ENCODE data around the gene ATP2A3.
"Not testable (repeated sequence)": the region's sequence is repeated elsewhere in the genome, so short reads cannot be mapped to it uniquely, and the experiment has no call there.

The ATP2A3 gene

DNA sequence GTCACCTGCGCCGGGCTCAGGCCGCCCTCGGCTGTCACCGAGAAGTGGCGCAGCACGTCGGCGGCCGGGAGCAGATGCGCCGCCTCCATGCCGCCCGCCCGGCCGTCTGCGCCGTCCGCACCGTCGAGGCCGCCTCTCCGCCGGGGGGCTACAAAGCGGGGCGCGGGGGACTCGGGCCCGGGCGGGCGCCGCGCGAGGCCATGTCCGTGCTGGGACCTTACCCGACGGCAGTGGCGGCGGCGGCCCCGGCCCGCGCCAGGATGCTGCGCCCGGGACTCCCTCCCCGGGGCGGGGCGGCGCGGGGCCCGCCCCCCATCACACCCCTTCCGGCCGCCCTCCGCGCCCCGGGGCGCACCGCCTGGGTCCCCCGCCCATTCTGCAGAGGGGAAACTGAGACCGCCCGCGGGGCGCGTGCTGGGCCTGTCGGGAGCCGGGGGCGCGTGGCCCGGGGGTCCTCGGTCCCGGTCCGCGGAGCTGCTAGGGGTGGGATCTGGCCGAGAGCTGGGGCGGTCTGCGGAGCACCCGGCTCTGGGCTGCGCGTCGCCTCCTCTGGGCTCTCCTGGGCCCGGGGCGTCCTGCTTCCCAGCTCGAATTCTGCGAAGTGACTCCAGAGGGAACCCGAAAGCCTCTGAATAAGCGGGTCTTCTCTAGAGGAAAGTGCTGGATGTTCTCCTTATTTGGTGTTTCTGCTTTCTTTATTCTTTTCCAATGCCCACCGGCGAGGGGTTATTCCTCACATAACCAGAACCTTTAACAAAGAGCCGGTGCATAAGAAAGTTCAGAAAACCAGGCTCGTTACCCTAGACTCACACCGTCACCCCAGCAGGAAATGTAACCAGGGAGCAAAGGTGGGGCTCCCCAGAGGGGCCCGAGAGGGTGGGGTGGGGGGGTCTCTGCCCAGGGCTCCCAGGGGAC is at the start of gene ATP2A3:
ATP2A3 (minus strand) TSS at position 235 of the 915 bp plus-strand sequence; CDS start at position 89, 146 bp downstream.
- peak; percentile 71 for DNase-seq

GRCh38 chr17:4010754-4011153 is 46.5 kb upstream of the ATP2A3 start:
- no peak for DNase-seq

DNA sequence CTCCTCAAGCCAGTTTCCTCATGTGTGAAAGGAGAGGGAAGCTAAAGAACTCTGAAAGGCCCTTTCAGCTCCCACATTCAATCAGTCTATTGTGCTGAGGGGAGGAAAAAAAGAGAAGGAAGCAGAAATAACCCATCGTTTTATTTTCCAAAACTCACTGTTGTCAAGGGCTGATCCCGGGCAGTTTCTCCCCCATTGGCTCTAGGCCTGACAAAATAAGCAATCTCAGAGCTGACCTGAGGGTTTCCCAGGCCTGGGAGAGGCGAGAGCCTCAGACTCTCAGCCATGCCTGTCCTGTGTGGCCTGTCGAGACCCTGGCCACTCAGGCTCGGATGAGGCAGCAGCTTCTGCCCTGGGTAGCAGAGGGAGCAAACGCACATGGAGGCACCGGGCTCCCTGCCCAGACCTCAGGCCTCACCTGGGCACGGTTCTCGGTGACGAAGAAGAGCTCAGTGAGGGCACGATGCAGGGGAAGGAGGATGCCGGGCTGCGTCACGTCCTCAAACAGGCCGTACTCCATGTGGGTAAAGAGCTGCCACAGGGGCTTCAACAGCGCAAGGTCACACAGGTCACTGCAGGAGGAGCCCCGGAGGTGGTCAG is 45.0 kb upstream of the ATP2A3 start:
- DNase-seq = no peak

- no peak for DNase-seq
Measured at GRCh38 chr17:4008441-4009185, 44.4 kb upstream of the ATP2A3 start.

- DNase-seq = no peak
Measured at GRCh38 chr17:4008082-4008435, 43.8 kb upstream of the ATP2A3 start.

- no peak for DNase-seq
Measured at GRCh38 chr17:4007346-4008081, 43.3 kb upstream of the ATP2A3 start.

- DNase-seq = no peak
Measured at GRCh38 chr17:4006745-4007211, 42.5 kb upstream of the ATP2A3 start.

GRCh38 chr17:4006165-4006589 is 41.9 kb upstream of the ATP2A3 start:
- no peak for DNase-seq

- DNase-seq = no peak
Measured at GRCh38 chr17:4005296-4006164, 41.3 kb upstream of the ATP2A3 start.

DNA sequence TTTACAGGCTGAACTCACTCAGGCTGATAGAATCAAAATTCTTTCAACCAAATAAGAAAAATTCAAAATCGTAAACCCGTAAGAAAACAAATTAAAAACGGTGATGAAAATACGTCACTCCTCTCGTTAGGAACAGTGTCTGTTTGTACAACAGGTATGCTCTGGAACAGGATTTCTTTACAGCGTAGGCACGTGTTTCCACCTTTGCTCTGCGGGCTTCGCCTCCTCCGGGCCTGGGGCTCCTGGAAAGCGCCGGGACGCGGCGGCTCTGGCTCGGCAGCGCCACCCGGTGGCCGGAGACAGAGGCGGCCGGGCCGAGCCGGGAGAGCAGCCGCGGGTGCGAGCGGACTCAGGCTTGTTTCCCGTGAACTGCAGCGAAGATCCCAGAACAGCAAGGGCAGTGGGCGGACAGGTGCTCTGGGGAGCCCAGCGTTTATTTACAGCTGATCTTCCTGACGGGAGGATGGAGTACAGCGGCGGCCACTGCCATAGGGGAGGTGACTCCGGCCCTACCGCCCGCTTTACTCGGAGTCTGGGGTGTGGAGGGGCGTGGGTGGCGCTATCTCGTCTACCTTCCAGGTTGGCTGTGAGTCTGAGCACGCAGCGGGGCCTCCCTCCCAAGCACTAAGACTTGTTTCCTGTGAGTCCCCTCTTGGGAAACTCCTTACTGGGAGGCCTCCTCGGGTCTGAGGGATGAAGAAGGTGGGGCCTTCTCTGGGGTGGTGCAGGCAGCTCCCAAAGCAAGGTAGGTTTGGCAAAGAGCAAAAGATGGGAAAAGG is 40.5 kb upstream of the ATP2A3 start:
- DNase-seq = peak; percentile 74

DNA sequence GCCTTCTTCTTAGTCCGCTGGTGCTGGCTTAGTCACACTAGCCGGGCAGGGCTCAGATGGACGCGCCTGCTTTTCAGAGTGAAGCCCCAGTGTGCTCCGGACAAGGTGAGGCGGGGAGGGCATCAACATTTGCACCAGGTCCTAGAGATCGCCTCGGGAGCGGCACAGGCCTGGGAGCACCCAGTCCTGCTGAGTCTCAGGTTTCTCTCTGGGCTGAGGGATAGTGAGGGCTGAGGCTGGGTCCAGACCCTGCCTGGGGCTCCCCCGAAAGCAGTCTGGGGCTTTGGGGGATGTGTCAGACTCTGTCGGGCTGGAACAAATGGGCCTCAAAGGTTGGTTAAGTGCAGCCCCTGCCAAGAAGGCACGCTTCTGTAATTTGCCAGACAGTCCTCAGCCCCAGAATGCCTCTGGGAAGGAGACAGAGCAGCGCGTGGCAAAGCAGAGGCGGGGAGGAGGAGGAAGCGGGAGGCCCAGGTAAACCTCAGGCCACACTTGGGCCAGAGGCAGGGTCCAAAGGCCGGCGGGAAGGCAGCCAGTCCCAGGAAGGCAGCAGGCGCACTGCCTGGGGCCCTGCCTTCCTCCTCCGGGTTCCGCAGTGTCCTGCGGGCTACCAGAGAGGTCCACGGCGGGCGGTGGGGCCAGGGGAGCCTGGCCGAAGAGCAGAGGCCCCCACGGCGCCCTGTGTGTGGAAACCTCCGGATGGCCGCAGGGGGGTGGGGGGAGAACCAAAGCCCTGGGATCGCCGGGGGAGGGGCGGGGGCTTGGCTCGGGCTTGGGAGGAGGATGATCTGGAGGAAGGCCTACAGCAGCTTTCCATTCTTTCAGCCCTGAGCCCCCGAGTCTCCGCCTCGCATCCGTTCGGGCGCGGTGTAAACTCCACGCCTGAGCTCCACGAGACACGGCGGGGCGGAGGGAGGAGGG is 39.5 kb upstream of the ATP2A3 start:
- no peak for DNase-seq

DNA sequence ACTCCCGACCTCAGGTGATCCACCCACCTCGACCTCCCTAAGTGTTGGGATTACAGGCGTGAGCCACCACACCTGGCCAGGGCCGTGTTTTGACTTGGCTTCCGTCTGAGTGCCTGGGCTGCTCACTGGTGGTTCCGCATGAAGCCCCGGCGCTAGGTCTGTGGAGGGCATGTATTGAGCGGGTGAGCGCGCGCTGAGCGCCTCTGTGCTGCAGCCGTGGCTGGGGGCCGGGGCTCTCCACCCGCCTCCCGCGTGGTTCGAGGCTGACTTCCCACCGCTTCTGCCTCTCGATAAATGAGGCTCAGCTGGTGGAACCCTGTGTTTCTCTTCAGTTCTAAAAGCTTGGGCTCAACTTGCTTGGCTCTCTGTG is 38.9 kb upstream of the ATP2A3 start:
- no peak for DNase-seq

DNA sequence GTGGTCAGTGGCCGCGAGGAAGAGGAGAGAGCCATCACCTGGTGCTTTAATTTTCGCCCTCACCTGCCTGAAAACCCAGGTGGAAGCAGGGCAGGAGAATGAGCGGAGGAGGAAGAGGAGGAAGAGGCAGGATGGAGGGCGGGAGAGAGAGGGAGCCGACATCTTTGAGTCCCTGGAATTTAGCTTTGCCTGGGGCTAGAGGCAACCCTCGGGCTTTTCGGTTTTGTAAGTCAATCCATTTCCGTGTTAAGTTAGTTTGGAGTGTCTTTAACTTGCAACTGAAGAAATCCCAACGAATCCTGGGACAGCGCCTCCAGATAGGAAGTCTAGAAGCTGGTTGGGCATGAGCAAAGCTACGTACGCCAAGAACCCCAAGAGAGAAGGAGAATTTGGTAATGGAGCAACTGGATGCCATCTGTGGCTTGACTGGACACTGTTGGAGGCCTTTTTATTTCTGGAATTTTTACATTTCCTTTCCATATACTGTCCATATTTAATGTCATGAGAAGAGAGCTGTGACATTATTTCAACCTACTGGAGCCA is 36.9 kb upstream of the ATP2A3 start:
- DNase-seq = no peak

DNA sequence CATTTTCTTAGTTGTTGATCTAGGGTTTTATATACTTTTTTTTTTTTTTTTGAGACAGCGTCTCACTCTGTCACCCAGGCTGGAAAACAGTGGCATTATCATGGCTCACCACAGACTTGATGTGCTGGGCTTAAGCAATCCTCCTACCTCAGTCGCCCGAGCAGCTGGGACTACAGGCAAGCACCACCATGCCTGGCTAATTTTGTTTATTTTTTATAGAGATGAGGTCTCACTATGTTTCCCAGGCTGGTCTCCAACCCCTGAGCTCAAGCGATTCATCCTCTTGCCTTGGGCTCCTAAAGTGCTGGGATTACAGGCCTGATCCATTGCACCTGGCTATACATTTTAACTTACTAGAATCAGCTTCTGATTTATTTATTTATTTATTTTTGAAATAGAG is 34.2 kb upstream of the ATP2A3 start:
- no peak for DNase-seq

GRCh38 chr17:3995067-3995466 is 30.8 kb upstream of the ATP2A3 start:
- DNase-seq = no peak

DNA sequence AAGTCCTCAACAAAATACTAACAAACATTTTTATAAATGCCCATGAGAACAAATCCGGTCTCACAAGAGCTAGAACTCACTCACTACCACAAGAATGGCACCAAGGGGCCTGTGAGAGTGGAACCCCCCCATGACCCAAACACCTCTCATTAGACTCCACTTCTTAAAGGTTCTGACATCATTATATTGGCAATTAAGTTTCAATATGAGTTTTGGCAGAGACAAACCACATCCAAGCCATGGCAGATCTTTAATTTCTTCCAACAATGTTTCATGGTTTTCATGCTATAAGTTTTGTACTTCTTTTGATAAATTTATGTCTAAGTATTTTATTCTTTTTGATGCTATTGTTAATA is 30.0 kb upstream of the ATP2A3 start:
- no peak for DNase-seq

- DNase-seq = no peak
Measured at GRCh38 chr17:3993493-3994220, 29.4 kb upstream of the ATP2A3 start.

DNA sequence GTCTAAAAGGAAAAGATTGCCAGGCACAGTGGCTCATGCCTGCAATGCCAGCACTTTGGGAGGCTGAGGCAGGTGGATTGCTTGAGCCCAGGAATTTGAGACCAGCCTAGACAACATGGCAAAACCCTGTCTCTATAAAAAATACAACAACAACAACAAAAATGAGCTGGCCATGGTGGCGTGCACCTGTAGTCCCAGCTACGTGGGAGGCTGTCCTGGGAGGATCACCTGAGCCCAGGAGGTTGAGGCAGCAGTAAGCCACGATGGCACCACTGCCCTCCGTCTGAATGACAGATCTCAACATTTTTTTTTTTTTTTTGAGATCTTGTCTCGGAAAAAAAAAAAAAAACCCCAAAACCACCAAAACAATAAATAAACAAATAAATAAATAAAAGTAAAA is 28.1 kb upstream of the ATP2A3 start:
- no peak for DNase-seq

DNA sequence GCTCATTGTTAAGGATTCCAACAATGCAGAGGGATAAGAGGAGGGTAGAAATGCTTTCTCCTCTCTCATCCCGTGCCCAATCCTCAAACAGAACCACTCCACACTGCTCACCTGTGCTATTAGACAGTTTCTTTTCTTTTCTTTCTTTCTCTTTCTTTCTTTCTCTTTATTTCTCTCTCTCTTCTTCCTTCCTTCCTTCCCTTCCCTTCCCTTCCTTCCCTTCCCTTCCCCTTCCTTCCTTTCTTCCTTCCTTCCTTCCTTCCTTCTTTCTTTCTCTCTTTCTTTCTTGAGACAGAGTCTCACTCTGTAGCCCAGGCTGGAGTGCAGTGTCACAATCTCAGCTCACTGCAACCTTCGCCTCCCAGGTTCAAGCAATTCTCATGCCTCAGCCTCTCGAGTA is 27.5 kb upstream of the ATP2A3 start:
- not testable (repeated sequence) for DNase-seq
